ENCODE data around the gene OPCML.

- TF ChIP-seq MAX (IDR thresholded peaks at IDR 0.05), result no peak
- no peak for TF ChIP-seq CTCF (IDR thresholded peaks at IDR 0.05; ENCODE audit: low read depth, low read length, missing input control)
- TF ChIP-seq SP1 (IDR thresholded peaks at IDR 0.05), result no peak
- no peak for TF ChIP-seq REST (IDR thresholded peaks at IDR 0.05)
- no peak for TF ChIP-seq ATF3 (IDR thresholded peaks at IDR 0.05)
- no peak for TF ChIP-seq YY1 (IDR thresholded peaks at IDR 0.05)
- TF ChIP-seq TAF1 (conservative IDR thresholded peaks at IDR 0.05), result no peak
- no peak for TF ChIP-seq RXRA (IDR thresholded peaks at IDR 0.05)
Measured at GRCh38 chr11:132551016-132551415, 981.3 kb downstream of the OPCML start.
